Liver (tissue), 9 donors: ENCODE data around the gene BRAF. TPM values are rescaled to one million over a fixed set of nuclear protein-coding genes. Genes with fewer than 3 reads are reported as not detected.

Source experiments
- DNase-seq: peaks from one replicate; pipeline ENCODE4 v3.0.0-alpha.2; 2017; ENCODE audit warnings: low spot score
- H3K27ac ChIP-seq, 2 donors: one replicate each; pipeline ENCODE4 v1.7.0; 2013; ENCODE audit warnings: inconsistent platforms in 2 of 2, low read length in 2 of 2, control low read depth in 1 of 2, low read depth in 1 of 2, mild to moderate bottlenecking in 1 of 2
- H3K27me3 ChIP-seq, 4 donors: one replicate each; pipeline versions ENCODE4 v1.6.1 to v1.7.0; 2013; ENCODE audit warnings: low read length in 3 of 4, inconsistent platforms in 1 of 4, mild to moderate bottlenecking in 1 of 4, moderate library complexity in 1 of 4; ENCODE audit not compliant: control insufficient read depth in 4 of 4, insufficient read depth in 4 of 4
- H3K36me3 ChIP-seq, 4 donors: one replicate each; pipeline versions ENCODE4 v1.6.1 to v1.7.0; 2013; ENCODE audit warnings: low read length in 3 of 4, mild to moderate bottlenecking in 3 of 4, low read depth in 1 of 4, moderate library complexity in 1 of 4; ENCODE audit not compliant: control insufficient read depth in 4 of 4, insufficient read depth in 3 of 4
- H3K4me1 ChIP-seq, 4 donors: one replicate each; pipeline versions ENCODE4 v1.6.1 to v1.7.0; 2013; ENCODE audit warnings: low read length in 3 of 4, mild to moderate bottlenecking in 3 of 4, moderate library complexity in 1 of 4; ENCODE audit not compliant: control insufficient read depth in 4 of 4, insufficient read depth in 4 of 4
- H3K4me3 ChIP-seq, 3 donors: one replicate each; pipeline versions ENCODE4 v1.6.1 to v1.7.0; 2013; ENCODE audit warnings: low read length in 3 of 3, control low read depth in 1 of 3, low read depth in 1 of 3, mild to moderate bottlenecking in 1 of 3
- H3K9ac ChIP-seq, 2 donors: one replicate each; pipeline ENCODE4 v1.7.0; 2013; ENCODE audit warnings: low read length in 2 of 2, mild to moderate bottlenecking in 2 of 2, moderate library complexity in 2 of 2, control low read depth in 1 of 2, low read depth in 1 of 2
- H3K9me3 ChIP-seq, 4 donors: one replicate each; pipeline versions ENCODE4 v1.6.1 to v1.7.0; 2013; ENCODE audit warnings: low read length in 3 of 4; ENCODE audit not compliant: control insufficient read depth in 4 of 4
- EGR1 ChIP-seq, 2 donors: IDR thresholded peaks; 2 replicates each; pipeline ENCODE4 v1.6.1; 2016 to 2018; ENCODE audit warnings: antibody characterized with exemption in 2 of 2, low read depth in 2 of 2
- FOXA2 ChIP-seq: IDR thresholded peaks from 2 replicates; pipeline ENCODE4 v1.6.1; 2016; ENCODE audit warnings: antibody characterized with exemption
- GABPA ChIP-seq, 2 donors: IDR thresholded peaks in 1 of 2; conservative IDR thresholded peaks in 1 of 2; 2 replicates each; pipeline ENCODE4 v1.6.1; 2016; ENCODE audit warnings: antibody characterized with exemption in 2 of 2, mild to moderate bottlenecking in 1 of 2, moderate library complexity in 1 of 2
- HNF4G ChIP-seq: IDR thresholded peaks from 2 replicates; pipeline ENCODE4 v1.6.1; 2016; ENCODE audit warnings: antibody characterized with exemption
- RAD21 ChIP-seq, 2 donors: IDR thresholded peaks; 2 replicates each; pipeline ENCODE4 v1.6.1; 2016; ENCODE audit warnings: antibody characterized with exemption in 2 of 2, mild to moderate bottlenecking in 2 of 2
- RXRA ChIP-seq, 2 donors: IDR thresholded peaks; 2 replicates each; pipeline ENCODE4 v1.6.1; 2017 to 2018; ENCODE audit warnings: antibody characterized with exemption in 2 of 2, mild to moderate bottlenecking in 1 of 2
- TAF1 ChIP-seq: conservative IDR thresholded peaks from 2 replicates; pipeline ENCODE4 v1.6.1; 2016; ENCODE audit warnings: antibody characterized with exemption, mild to moderate bottlenecking
- YY1 ChIP-seq: IDR thresholded peaks from 2 replicates; pipeline ENCODE4 v1.6.1; 2016; ENCODE audit warnings: antibody characterized with exemption, mild to moderate bottlenecking
- WGBS: extraction: QIAGEN DNeasy Blood & Tissue Kit; methylation state at CpG from one replicate; pipeline ENCODE4 v1.1.7; 2013; 5-methylcytosine and 5-hydroxymethylcytosine counted together
- polyA plus RNA-seq, 2 donors: library from polyadenylated mRNA; stranded (reverse) in 1 of 2; unstranded in 1 of 2; fragments of 200-250 nt in 1 of 2; fragments of >200 nt in 1 of 2; fragmentation: Nextera tagmentation in 1 of 2; extraction: Ambion mirVana in 1 of 2; gene quantifications; one replicate each; pipeline versions ENCODE4 v1.2.1 to v1.2.3, GENCODE V29; 2013 to 2015
- total RNA-seq, 2 donors: library from RNA; depleted of rRNA; stranded (reverse); fragments of >200 nt; gene quantifications; one replicate each; pipeline ENCODE4 v1.2.3, GENCODE V29; 2014
- TF ChIP-seq, protein P1 (sequence below): IDR thresholded peaks from 2 replicates; pipeline ENCODE4 v1.6.1; 2016; ENCODE audit warnings: antibody characterized with exemption, mild to moderate bottlenecking
- TF ChIP-seq, protein P2 (sequence below): fragments of 150-350 bp; IDR thresholded peaks from 2 replicates; pipeline ENCODE4 v1.5.1; 2017; ENCODE audit warnings: improper control_type of control experiment, low read depth, low read length; ENCODE audit not compliant: missing input control
- TF ChIP-seq, protein P3 (sequence below): IDR thresholded peaks from 2 replicates; pipeline ENCODE4 v1.6.1; 2016; ENCODE audit warnings: antibody characterized with exemption
- donor health status: healthy.
- donor health status: healthy.
- donor health status: healthy.
- donor health status: healthy.
- donor health status: healthy.

The BRAF gene
- total and polyA plus RNA-seq, 4 donors: 2.6 to 21.9 (median 14.0) TPM

DNA sequence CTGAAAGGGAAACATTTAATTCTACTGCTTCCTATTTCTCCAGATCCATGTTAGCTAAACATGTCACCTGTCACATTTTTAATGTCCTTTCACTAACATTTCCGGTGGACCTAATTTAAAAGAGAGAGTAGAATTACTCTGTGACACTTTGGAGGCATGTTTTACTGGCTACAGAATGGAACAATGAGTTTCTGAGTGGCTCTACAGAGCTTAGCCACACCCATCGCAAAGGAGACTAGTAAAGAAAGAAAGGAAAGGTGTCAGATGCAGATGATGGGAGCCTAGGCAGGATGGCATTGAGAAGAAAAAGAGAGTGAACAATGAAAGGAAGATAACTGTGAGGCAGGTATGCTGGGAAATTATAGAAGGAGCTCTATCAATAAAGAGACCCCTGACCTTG is 192.3 kb downstream of the BRAF start:
- no peaks in the 10 kb centered on the region for H3K9me3 ChIP-seq
- WGBS: over 99% methylated on average over 2 of the region's 2 CpGs
- H3K27me3 ChIP-seq: no peaks in the 10 kb centered on the region
- no peak for TF ChIP-seq GABPA (IDR thresholded peaks at IDR 0.05 in 1 of 2, conservative IDR thresholded peaks at IDR 0.05 in 1 of 2)
- TF ChIP-seq HNF4G: no peak
- no peak for TF ChIP-seq RXRA (IDR thresholded peaks at IDR 0.05)
- TF ChIP-seq EGR1 (IDR thresholded peaks at IDR 0.05; ENCODE audit: low read depth in 2 of 2): no peak
- TF ChIP-seq, protein P1, sequence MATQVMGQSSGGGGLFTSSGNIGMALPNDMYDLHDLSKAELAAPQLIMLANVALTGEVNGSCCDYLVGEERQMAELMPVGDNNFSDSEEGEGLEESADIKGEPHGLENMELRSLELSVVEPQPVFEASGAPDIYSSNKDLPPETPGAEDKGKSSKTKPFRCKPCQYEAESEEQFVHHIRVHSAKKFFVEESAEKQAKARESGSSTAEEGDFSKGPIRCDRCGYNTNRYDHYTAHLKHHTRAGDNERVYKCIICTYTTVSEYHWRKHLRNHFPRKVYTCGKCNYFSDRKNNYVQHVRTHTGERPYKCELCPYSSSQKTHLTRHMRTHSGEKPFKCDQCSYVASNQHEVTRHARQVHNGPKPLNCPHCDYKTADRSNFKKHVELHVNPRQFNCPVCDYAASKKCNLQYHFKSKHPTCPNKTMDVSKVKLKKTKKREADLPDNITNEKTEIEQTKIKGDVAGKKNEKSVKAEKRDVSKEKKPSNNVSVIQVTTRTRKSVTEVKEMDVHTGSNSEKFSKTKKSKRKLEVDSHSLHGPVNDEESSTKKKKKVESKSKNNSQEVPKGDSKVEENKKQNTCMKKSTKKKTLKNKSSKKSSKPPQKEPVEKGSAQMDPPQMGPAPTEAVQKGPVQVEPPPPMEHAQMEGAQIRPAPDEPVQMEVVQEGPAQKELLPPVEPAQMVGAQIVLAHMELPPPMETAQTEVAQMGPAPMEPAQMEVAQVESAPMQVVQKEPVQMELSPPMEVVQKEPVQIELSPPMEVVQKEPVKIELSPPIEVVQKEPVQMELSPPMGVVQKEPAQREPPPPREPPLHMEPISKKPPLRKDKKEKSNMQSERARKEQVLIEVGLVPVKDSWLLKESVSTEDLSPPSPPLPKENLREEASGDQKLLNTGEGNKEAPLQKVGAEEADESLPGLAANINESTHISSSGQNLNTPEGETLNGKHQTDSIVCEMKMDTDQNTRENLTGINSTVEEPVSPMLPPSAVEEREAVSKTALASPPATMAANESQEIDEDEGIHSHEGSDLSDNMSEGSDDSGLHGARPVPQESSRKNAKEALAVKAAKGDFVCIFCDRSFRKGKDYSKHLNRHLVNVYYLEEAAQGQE: no peak
- TF ChIP-seq FOXA2: no peak
- TF ChIP-seq, protein P2, sequence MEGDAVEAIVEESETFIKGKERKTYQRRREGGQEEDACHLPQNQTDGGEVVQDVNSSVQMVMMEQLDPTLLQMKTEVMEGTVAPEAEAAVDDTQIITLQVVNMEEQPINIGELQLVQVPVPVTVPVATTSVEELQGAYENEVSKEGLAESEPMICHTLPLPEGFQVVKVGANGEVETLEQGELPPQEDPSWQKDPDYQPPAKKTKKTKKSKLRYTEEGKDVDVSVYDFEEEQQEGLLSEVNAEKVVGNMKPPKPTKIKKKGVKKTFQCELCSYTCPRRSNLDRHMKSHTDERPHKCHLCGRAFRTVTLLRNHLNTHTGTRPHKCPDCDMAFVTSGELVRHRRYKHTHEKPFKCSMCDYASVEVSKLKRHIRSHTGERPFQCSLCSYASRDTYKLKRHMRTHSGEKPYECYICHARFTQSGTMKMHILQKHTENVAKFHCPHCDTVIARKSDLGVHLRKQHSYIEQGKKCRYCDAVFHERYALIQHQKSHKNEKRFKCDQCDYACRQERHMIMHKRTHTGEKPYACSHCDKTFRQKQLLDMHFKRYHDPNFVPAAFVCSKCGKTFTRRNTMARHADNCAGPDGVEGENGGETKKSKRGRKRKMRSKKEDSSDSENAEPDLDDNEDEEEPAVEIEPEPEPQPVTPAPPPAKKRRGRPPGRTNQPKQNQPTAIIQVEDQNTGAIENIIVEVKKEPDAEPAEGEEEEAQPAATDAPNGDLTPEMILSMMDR: no peak
- TF ChIP-seq, protein P3, sequence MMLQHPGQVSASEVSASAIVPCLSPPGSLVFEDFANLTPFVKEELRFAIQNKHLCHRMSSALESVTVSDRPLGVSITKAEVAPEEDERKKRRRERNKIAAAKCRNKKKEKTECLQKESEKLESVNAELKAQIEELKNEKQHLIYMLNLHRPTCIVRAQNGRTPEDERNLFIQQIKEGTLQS: no peak
- no peak for TF ChIP-seq YY1
- TF ChIP-seq TAF1: no peak
- no peak for DNase-seq
- H3K4me1 ChIP-seq: no peaks in the 10 kb centered on the region
- no peak overlapping the region for H3K4me3 ChIP-seq
- H3K27ac ChIP-seq: no peak overlapping the region
- no peak overlapping the region for H3K9ac ChIP-seq
- peaks cover 0 to 9% (median 2%) of the 10 kb centered on the region in 4 donors for H3K36me3 ChIP-seq

DNA sequence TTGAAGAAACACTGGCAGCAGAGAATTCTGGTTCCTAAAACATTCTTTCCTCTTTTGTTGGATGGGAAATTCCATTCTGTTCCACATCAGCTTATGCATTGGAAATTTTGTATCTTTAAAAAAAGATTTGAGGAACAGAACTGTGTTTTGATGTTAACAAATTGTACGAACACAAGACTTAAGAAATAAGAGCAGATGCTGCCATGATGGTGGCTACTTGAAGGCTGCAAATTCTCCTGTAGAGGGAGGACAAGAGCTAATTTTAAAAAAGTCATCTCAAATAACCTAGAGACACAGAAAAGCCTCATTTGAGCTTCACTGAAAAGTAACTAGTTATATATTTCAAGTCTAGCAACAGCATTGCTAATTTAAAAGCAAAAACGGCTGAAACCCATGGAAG is 198.4 kb downstream of the BRAF start:
- Histone ChIP-seq H3K4me3 (no peak overlapping the region), H3K36me3 (peaks cover 0 to 3% (median 0%) of the 10 kb centered on the region in 4 donors), H3K4me1 (peaks cover 1 to 13% (median 10%) of the 10 kb centered on the region in 4 donors), H3K27me3 (no peaks in the 10 kb centered on the region), H3K9ac (no peak overlapping the region), H3K9me3 (no peaks in the 10 kb centered on the region), H3K27ac (no peak overlapping the region)
- peak; percentile 31 to 48 for TF ChIP-seq RAD21 (IDR thresholded peaks at IDR 0.05)
- TF ChIP-seq, protein P1: no peak
- TF ChIP-seq, protein P3: no peak
- WGBS: 77% methylated on average over 2 of the region's 2 CpGs
- no peak for DNase-seq
